NCI-H2227 (cell line): ENCODE results near the gene SIRT3.
A peak's percentile ranks its signal among the peaks of the same experiment; 100 is the strongest.

Experiments
- DNase-seq: peaks from one replicate; lab custom pipeline; 2025; ENCODE audit not compliant: unreplicated experiment; lab: John Stamatoyannopoulos, UW

Gene SIRT3

DNA sequence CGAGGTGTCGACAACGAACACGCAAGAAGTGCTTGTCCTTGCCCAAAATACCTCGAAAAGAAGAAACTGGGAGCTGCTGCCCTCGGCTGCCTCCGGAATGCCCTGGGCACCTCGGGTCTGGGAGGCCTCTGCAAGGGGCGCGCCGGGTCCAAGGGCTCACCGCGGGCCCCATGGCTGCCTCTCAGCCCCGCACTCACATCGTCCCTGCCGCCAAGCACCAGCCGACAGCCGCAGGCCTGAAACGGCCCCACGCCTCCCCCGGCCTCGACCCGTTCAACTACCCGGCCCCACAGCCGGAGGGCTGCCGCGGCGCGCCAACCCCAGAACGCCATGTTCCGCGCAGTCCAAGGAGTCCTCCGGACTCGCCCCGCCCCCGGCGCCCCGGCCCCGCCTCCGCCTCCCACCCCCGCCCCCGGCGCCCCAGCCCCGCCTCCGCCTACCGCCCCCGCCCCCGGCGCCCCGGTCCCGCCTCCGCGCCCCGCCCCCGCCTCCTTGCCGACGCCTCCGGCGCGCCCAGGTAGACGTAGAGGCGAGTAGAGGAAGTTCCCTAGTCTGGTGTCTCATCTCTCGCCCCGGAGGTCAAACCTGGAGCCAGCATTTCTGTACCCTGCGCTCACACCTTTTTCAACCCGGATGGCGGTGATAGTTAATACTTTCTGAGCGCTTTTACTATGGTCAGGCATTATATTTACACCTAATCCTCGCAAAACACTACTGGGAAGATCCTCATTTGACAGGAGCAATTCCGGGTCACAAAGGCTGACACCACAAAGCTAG is at the start of gene SIRT3:
TSS of gene SIRT3 (minus strand) at position 346 of the 777 bp plus-strand sequence. CDS start at position 332, 14 bp downstream.
- peak; percentile 91 for DNase-seq

DNA sequence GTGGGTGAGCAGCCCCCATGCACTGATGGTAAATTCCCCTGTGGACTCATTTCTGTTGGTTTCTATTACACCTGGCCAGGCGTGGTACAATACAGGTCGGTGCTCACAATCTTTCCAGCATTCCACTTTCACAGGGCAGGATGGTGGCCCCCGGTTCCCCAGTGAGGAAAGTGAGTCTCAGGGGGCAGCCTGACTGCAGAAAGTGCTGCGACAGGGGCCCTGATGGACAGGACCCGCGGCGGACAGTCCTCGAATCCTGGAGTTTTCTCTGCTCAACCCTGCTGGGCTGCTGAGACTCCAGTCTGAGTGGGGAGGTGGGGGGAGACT is 49.7 kb upstream of the SIRT3 start:
- no peak for DNase-seq

DNA sequence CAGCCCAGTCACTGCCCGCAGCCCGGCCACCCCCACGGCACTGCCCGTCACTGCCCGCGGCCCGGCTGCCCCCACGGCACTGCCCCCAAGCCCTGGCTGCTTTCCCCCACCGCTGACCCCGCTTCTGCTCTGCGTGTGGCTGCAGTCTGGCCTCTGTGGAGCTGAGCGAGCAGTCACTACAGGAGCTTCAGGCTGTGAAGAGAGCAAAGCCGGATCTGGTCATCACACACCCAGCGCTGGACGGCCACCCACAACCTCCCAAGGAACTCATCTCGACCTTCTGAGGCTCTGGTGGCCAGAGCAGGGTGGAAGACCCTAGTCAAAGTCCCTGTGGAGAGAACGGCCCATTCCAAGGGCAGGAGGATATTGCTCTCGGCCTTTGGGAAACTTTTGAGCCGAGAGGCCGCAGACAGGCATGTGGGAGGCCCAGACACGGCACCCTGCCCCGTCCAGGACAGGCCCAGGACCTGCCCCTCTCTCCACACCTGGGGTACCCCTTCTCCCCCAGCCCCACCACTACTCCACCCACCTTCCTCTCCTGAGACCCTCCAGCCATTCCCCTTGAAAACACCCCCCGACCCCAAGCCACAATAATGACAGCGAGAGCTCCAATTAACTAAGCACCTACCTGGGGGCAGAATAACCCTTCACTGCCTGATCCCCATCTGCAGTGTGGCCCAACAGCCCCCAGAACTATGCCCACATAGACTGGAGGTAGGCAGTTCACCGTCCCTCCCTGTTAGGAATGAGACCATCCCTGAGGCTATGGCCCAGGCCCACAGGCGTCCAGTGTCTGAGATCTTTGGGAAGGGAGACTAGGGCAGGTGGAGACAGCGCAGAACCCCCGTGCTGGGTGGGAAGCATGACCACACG is 49.1 kb upstream of the SIRT3 start:
- DNase-seq, result no peak

DNA sequence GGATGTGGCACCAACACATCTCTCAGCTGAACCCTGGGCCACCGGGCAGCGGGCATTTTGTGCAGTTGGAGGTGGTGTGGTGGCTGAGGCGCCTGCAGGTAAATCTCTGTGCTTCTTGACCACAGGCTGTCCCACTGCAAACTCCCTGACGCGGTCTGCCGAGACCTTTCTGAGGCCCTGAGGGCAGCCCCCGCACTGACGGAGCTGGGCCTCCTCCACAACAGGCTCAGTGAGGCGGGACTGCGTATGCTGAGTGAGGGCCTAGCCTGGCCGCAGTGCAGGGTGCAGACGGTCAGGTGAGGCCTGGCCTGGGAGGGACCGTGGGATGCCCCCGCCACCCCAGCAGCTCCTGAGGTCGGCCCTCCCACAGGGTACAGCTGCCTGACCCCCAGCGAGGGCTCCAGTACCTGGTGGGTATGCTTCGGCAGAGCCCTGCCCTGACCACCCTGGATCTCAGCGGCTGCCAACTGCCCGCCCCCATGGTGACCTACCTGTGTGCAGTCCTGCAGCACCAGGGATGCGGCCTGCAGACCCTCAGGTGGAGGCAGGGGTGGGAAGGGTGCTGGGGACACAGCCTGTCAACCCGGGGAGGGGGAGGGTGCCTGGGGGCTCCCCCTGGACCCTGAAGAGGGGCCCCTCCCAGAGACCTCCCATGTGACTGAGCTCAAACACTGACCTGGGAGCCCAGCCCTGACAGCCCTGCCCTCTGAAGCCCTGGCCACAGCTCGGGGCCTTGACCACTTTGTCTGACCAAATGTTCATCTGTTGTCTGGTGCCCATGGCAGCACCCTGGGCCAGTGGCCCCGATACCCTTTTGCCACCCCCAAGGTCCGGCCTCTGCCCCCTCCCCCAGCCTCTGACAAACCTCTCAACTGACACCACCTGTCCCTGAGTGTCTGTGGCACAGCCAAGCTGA is 48.2 kb upstream of the SIRT3 start:
- DNase-seq, result no peak

DNA sequence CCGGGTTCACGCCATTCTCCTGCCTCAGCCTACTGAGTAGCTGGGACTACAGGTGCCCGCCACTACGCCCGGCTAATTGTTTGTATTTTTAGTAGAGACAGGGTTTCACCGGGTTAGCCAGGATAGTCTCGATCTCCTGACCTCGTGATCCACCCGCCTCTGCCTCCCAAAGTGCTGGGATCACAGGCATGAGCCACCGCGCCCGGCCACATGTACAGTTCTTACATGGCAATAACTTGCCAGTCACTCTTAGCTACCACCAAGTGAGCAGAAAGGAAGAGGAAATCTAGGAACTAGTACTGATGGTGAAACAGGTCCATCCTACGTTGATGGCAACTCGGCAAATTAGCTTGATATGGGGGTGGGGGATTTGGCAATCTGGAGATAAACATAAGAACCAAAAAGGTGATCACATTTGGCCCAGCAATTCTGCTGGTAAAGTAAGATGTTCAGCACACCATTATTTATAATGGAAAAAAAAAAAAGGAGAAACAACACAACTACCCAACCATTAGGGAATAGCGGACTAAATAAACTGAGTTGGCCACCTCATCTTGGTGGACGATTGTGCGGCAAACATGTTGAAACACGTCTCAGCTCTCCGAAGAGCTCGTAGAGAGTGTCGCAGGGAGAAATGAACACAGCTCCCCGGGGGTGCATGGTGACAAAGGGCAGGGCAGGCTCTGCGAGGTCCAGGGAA is 47.4 kb upstream of the SIRT3 start:
- DNase-seq, result no peak

DNA sequence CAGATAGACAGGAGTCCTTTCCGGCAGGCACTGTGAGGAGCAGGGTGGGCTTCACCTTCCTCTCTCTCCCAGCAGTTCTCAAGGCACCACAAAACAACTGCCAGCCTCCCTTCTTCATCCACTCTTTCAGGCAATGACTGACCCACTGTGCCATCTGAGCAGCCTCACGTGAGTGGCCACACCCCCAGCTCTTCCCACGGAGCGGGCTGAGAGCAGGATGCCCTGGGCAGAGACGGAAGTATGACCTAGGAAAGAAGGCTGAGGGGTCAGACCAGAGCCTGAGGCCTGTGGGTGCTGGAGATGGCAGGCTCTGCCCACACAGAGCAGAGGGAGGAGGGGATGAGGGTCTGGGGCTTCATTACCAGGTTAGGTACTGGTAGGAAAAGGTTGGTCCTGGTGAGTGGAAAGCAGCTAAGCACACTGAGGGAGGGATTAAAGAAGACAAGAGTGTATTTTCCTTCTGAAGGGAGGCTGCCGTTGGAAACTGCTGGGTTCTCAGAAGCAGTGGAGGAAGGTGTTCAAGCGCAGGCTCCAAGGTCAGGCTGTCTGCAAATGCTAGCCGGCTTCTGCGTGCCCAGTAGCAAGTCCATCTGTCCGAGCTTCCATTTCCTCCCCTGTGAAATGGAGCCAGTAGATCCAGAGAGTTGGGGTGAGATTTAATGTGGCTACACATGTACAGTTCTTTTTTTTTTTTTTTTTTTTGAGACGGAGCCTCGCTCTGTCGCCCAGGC is 46.7 kb upstream of the SIRT3 start:
- no peak for DNase-seq

DNA sequence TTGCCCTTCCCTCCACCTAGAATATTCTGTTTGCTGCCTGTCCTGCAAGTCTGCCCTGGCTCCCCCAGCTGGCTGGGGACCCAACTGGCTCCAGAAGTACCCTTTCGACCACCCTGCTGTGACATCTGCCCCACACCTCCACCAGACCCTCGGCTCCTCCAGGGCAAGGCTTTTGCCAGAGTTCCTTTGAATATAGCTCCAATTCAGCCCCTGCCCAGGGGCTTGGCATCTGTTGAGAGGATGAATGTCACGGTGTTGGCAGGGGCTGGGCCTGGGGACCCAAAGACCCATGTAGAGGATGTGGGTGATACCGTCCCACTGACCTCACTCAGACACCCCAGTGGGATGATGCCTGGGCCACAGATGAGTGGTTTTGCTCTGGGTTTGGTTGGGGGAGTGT is 46.0 kb upstream of the SIRT3 start:
- DNase-seq, result no peak

DNA sequence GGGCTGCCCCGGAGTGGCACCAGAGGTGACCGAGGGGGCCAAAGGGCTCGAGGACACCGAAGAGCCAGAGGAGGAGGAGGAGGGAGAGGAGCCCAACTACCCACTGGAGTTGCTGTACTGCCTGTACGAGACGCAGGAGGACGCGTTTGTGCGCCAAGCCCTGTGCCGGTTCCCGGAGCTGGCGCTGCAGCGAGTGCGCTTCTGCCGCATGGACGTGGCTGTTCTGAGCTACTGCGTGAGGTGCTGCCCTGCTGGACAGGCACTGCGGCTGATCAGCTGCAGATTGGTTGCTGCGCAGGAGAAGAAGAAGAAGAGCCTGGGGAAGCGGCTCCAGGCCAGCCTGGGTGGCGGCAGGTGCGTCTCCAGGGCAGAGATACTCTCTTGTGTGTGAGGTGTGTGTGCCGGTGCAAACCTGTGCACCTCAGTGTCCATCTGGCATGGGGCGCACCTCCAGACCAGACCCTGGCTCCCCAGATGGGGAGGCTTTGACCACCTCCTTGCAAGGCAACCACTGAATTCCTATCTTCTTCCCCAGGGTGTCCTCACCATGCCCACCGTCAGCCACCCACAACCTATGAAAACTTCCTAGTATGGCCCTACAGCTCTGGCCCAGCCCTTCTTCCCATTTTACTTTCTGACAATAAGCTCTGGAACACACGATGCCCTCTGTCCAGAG is 45.5 kb upstream of the SIRT3 start:
- no peak for DNase-seq

DNA sequence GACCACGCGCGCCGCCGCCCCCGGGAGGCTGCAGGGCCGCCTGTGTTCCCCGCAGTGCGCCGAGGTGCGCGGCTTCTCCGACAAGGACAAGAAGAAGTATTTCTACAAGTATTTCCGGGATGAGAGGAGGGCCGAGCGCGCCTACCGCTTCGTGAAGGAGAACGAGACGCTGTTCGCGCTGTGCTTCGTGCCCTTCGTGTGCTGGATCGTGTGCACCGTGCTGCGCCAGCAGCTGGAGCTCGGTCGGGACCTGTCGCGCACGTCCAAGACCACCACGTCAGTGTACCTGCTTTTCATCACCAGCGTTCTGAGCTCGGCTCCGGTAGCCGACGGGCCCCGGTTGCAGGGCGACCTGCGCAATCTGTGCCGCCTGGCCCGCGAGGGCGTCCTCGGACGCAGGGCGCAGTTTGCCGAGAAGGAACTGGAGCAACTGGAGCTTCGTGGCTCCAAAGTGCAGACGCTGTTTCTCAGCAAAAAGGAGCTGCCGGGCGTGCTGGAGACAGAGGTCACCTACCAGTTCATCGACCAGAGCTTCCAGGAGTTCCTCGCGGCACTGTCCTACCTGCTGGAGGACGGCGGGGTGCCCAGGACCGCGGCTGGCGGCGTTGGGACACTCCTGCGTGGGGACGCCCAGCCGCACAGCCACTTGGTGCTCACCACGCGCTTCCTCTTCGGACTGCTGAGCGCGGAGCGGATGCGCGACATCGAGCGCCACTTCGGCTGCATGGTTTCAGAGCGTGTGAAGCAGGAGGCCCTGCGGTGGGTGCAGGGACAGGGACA is 44.8 kb upstream of the SIRT3 start:
- no peak for DNase-seq

DNA sequence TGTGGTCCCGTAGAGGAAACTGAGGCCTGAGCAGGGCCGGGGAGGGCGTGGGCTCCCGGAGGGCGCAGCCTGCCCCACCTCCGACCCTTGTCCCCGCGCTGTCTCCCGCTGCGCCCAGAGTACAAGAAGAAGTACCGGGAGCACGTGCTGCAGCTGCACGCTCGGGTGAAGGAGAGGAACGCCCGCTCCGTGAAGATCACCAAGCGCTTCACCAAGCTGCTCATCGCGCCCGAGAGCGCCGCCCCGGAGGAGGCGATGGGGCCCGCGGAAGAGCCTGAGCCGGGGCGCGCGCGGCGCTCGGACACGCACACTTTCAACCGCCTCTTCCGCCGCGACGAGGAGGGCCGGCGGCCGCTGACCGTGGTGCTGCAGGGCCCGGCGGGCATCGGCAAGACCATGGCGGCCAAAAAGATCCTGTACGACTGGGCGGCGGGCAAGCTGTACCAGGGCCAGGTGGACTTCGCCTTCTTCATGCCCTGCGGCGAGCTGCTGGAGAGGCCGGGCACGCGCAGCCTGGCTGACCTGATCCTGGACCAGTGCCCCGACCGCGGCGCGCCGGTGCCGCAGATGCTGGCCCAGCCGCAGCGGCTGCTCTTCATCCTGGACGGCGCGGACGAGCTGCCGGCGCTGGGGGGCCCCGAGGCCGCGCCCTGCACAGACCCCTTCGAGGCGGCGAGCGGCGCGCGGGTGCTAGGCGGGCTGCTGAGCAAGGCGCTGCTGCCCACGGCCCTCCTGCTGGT is 44.0 kb upstream of the SIRT3 start:
- DNase-seq, result peak; percentile 59

DNA sequence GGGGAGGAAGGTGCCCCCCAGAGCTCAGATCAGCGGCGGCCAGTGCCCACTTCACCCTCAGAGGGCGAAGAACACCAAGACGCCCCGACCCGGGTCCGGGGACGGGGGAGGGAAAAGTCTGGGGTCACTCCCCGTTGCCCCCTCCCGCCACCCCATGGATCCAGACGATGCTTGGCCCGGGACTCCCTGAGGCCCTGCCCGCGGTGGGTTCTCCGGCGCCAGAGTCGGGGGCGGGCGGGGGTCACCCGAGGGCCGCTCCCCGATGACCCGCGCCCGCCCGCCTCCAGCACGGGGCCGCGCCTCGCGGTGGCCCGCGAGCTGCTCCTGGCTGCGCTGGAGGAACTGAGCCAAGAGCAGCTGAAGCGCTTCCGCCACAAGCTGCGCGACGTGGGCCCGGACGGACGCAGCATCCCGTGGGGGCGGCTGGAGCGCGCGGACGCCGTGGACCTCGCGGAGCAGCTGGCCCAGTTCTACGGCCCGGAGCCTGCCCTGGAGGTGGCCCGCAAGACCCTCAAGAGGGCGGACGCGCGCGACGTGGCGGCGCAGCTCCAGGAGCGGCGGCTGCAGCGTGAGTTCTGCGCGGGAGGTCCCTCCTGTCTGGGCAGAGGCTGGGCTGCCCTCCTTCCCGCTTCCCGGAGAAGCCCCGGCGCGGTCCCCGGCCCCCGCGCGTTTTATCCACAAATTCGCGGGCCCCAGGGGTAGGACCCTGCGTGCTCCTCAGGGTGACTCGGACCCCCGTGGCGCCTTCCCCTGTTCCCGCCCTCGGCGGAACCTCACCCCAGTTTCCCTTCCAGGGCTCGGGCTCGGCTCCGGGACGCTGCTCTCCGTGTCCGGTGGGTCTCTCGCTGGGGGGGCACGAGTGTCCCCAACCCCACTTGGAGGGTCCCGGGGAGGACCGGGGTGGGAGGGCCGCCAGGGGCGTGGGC is 43.2 kb upstream of the SIRT3 start:
- DNase-seq, result no peak

DNA sequence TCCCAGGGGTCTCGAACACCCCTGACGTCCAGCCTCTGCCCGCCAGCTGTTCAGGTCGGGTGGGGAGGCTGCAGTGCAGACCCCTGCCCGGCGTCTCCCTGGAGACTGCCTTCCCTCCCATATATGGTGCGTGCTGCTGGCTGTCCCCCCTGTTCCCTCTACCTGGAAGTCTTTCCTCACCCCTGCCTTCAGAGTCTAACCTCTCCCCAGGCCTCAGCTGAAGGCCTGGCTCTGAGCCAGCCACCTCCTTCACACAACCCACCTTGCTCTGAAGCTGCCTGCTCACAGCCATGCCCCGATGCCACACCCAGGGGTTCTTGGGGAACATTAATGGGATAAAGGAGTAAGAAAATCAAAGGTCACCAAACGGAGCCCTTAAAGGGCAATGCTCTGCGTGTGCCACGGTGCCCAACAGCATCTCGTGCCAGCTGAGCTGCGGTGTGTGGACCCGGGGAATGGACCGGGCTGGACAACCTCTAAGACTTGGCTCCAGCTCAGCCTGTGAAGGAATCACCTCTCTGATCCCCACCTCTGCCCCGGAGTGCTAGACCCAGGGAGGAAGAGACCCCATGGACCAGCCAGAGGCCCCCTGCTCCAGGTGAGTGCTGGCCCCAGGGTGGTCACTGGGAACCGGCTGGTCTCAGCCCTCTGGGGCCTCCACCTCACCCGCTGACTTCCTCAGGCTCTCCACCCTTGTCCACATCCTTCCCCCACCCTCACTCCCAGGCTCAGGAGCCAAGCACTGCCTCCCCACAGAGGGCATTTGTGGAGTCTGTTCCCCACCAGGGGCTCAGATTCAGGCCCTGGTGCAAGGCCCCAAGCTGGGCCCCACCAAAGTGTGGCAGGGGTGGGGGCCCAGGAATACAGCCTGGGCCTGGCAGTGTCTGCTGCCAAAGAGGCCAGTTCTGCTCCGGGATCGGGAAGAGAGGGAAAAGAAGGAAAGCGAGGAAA is 42.1 kb upstream of the SIRT3 start, which contains the start of gene NLRP6:
TSS of gene NLRP6 (plus strand) at position 407 of the 951 bp plus-strand sequence. CDS start at position 570, 163 bp downstream.
- DNase-seq, result no peak

DNA sequence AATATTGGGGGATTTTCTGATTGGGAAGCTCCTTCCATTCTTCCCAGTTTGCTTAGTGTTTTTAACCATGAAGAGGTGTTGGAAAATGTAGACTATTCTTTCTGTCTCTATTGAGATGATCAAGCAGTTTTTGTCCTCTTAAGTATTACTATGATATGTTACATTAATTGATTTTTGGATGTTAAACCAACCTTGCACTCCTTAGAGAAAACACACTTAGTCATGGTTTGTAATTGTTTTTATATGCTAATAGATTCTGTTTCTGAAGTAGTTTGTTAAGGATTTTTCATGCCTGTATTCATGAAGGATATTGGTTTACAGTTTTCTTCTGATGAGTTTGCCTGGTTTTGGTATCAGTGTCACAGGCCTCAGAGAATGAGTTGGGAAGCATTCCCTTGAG is 40.1 kb upstream of the SIRT3 start:
- no peak for DNase-seq

DNA sequence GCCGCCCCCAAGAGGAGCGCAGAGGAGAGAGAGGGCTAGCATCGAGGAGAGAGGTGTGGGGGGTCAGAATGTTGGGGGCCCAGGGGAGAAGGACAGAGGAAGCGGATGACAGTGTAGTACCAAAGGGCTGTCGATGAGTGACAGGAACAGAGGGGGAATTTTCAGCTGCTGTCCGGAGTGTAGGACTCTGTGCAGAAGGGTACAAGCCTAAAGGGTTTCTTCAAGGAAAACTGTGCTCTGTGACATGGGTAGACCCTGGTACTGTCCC is 36.7 kb upstream of the SIRT3 start:
- no peak for DNase-seq

DNA sequence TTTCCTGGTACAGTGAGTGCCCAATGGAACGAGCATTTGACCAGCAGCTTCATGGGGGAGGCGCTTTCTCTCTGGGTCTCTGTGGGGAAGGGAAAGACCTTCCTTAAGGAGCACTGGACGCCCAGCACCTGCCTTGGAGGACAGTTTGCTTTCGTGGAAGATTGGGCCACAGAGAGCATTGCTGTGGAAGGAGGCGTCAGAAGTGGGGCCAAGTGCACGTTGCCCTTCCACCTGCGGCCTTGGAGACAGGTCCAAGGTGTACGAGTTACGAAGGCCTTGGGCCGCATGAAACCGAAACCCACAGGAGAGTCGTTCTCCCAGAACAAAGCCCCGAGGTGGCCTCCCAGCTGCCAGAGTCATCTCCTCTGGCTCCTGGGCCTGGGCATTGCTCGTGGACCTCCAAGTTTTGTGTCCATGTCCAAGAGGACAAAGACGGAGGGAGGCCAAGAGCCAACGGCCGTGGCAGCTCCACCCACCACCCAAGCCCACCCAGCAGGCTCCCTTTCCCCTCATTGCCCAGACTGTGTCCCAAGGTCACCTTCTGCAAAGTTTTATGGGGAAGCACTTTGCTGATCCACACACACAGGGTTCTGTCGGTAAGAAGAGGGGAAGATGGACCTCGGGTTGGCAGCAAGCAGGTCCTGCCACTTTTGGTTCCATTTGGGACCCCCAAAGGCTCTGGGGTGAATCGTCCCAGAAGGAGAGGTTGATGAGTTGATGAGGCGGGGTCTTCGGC is 36.2 kb upstream of the SIRT3 start:
- no peak for DNase-seq
